Gastroesophageal sphincter (tissue), 4 donors: Measurements from ENCODE around the gene CYP21A2. TPM values are rescaled to one million over a fixed set of nuclear protein-coding genes. Genes with fewer than 3 reads are reported as not detected.
"Not testable (repeated sequence)": the region's sequence is repeated elsewhere in the genome, so short reads cannot be mapped to it uniquely, and the experiment has no call there.

Experiments used
- ATAC-seq: fragments of 150-250 bp; one replicate; pipeline ENCODE4 v1.9.1; 2016; ENCODE audit warnings: mild to moderate bottlenecking, moderate library complexity
- H3K27ac ChIP-seq, 4 donors: fragments of 200-600 bp; sonication (generic) in 3 of 4; 1 replicate in 3 of 4; 2 replicates in 1 of 4; pipeline ENCODE4 v1.5.1; 2016 to 2019
- H3K27me3 ChIP-seq: fragments of 200-600 bp; sonication (generic); one replicate; pipeline ENCODE4 v1.5.1; 2019
- H3K36me3 ChIP-seq, 2 donors: fragments of 200-600 bp; sonication (generic); one replicate each; pipeline ENCODE4 v1.5.1; 2019; ENCODE audit warnings: control low read depth in 1 of 2
- H3K4me1 ChIP-seq, 3 donors: fragments of 200-600 bp; sonication (generic); 1 replicate in 2 of 3; 2 replicates in 1 of 3; pipeline ENCODE4 v1.5.1; 2016 to 2019; ENCODE audit warnings: control low read depth in 2 of 3
- H3K4me3 ChIP-seq, 2 donors: fragments of 200-600 bp; sonication (generic); one replicate each; pipeline ENCODE4 v1.5.1; 2019; ENCODE audit warnings: mild to moderate bottlenecking in 1 of 2, moderate library complexity in 1 of 2
- H3K9me3 ChIP-seq, 3 donors: fragments of 200-600 bp; sonication (generic); one replicate each; pipeline ENCODE4 v1.5.1; 2017 to 2019; ENCODE audit warnings: control low read depth in 2 of 3
- WGBS, 2 donors: methylation state at CpG; one replicate each; pipeline ENCODE4 v1.1.5; 2018; ENCODE audit warnings: low coverage in 1 of 2; 5-methylcytosine and 5-hydroxymethylcytosine counted together
- total RNA-seq, 4 donors: library from RNA; depleted of rRNA; stranded (reverse); fragments of >200 nt; gene quantifications; one replicate each; pipeline ENCODE4 v1.1.0, GENCODE V29; 2016

Gene CYP21A2
- total RNA-seq, 4 donors from 2014 or later = 0.47 to 1.7 (median 0.81) TPM; not detected in 1

DNA sequence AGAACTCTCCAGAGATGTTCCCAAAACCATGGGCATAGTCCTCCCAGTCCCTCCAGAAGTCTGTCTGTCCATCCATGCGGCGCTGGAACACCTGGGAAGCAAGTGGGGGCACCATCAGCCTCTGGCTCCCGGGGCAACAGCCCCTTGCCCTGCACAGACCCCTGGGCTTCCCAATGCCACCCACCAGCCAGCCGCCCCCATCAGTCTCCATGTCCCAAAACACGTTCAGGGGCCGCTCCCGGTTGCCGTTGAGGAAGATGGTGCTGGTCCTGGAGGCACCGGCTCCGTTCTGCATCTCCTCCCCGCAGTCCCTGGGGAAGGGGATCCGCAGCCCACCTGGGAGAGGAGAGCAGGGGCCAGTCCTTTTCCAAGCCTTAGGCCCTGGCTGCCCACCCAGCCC is 28.7 kb upstream of the CYP21A2 start:
- H3K27me3 ChIP-seq, H3K4me1 ChIP-seq, H3K36me3 ChIP-seq, H3K4me3 ChIP-seq, ATAC-seq, H3K9me3 ChIP-seq, H3K27ac ChIP-seq: not testable (repeated sequence)
- no CpG with 5 or more reads among the region's 12 CpGs for WGBS, 2 donors

GRCh38 chr6:32010856-32011530 is 27.2 kb upstream of the CYP21A2 start:
- not testable (repeated sequence) for H3K4me1 ChIP-seq, H3K4me3 ChIP-seq, H3K9me3 ChIP-seq, H3K27ac ChIP-seq, ATAC-seq, H3K36me3 ChIP-seq, H3K27me3 ChIP-seq
- no CpG with 5 or more reads among the region's 27 CpGs for WGBS, 2 donors

- H3K36me3 ChIP-seq, H3K9me3 ChIP-seq, H3K4me3 ChIP-seq, H3K27ac ChIP-seq, H3K27me3 ChIP-seq, H3K4me1 ChIP-seq: not testable (repeated sequence)
- peak; percentile 31 for ATAC-seq
- 60% methylated on average over 1 of the region's 17 CpGs; no CpG with 5 or more reads in 1 of the 2 donors for WGBS, 2 donors
Measured at GRCh38 chr6:32012941-32013617, 25.1 kb upstream of the CYP21A2 start.

DNA sequence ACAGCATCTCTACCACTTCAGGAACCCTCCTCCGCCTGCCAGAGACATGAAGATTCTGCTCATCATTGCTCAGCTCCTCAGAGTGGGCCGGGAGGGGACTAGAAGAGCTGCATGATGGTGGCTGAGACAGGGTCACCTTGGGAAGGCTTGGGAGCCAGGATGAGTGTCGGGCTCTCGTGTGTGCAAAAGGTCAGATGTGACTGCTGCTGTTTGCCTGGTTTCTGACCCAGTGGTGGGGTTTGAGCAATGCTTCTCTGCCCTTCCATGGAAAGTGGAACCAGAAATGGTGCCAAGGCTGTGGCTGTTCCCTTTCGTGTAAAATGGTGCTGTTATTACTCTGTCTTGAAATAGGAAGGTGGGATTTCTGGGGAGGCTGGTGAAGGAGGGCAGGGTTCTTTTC is 24.5 kb upstream of the CYP21A2 start:
- H3K27ac ChIP-seq, H3K27me3 ChIP-seq, H3K36me3 ChIP-seq, H3K9me3 ChIP-seq, H3K4me1 ChIP-seq, H3K4me3 ChIP-seq, ATAC-seq: not testable (repeated sequence)
- WGBS, 2 donors = no CpG with 5 or more reads among the region's 5 CpGs

DNA sequence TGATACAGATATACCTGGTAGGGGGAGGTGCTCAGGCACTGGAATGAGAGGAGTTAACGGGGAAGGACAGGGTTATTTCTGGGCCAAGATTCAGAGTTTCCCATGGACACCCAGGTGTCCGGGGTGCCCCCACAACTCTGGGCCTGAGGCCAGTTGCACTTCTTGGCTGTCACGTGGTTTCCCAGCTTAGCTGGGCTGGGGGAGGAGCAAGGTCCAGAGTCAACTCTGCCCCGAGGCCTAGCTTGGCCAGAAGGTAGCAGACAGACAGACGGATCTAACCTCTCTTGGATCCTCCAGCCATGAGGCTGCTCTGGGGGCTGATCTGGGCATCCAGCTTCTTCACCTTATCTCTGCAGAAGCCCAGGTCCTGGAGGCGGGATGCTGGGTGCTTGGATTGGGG is 23.7 kb upstream of the CYP21A2 start, which contains the start of gene C4B:
Gene C4B, plus strand, starts transcription at position 249 of the 400 bp plus-strand sequence. Its CDS starts 51 bp downstream, at position 300.
- H3K9me3 ChIP-seq, H3K27me3 ChIP-seq, H3K4me1 ChIP-seq, H3K27ac ChIP-seq, H3K4me3 ChIP-seq, H3K36me3 ChIP-seq: not testable (repeated sequence)
- ATAC-seq = peak; percentile 76
- WGBS, 2 donors = no CpG with 5 or more reads among the region's 6 CpGs

GRCh38 chr6:32022100-32022499 is 16.1 kb upstream of the CYP21A2 start:
- no CpG with 5 or more reads among the region's 10 CpGs for WGBS, 2 donors
- H3K36me3 ChIP-seq, H3K4me1 ChIP-seq, H3K4me3 ChIP-seq, ATAC-seq, H3K27me3 ChIP-seq, H3K9me3 ChIP-seq, H3K27ac ChIP-seq: not testable (repeated sequence)

DNA sequence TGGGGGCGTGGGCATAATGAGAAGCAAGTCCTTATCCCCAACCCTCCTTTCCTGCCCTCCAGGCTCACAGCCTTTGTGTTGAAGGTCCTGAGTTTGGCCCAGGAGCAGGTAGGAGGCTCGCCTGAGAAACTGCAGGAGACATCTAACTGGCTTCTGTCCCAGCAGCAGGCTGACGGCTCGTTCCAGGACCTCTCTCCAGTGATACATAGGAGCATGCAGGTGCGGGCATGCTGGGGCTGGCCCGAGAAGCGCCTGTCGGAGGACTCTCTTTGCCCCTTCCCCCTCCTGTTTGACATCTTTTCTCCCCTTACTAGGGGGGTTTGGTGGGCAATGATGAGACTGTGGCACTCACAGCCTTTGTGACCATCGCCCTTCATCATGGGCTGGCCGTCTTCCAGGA is 9.6 kb upstream of the CYP21A2 start:
- not testable (repeated sequence) for H3K36me3 ChIP-seq, ATAC-seq, H3K4me1 ChIP-seq, H3K4me3 ChIP-seq, H3K9me3 ChIP-seq, H3K27ac ChIP-seq, H3K27me3 ChIP-seq
- no CpG with 5 or more reads among the region's 10 CpGs for WGBS, 2 donors

- not testable (repeated sequence) for H3K27me3 ChIP-seq, H3K27ac ChIP-seq, H3K36me3 ChIP-seq, H3K9me3 ChIP-seq, H3K4me3 ChIP-seq, H3K4me1 ChIP-seq, ATAC-seq
- WGBS, 2 donors = no CpG with 5 or more reads among the region's 14 CpGs
Measured at GRCh38 chr6:32029553-32029952, 8.7 kb upstream of the CYP21A2 start.

- H3K4me1 ChIP-seq, H3K27me3 ChIP-seq, H3K27ac ChIP-seq, H3K36me3 ChIP-seq, H3K4me3 ChIP-seq, H3K9me3 ChIP-seq: not testable (repeated sequence)
- ATAC-seq = peak; percentile 58
- WGBS, 2 donors = no CpG with 5 or more reads among the region's 16 CpGs
Measured at GRCh38 chr6:32035283-32036013, 2.8 kb upstream of the CYP21A2 start.

DNA sequence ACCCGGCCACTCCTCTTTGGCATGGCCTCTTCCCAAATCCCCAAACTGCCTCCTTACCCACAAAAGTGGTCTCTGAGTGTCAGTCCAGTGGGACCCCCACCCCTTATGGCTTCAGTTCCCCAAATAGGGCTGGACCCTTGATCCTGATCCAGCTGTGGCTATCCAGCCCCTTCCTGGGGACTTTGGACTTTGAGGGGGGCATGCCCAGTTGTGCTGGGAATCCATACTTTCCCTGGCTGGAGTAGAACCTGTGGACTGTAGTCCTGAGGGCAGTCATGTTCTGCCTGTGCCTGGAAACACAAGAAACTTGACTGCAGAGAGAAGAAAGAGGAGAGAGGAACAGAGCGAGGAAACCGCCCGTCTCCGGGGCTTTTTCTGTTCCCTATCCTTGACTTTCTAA is 1.1 kb upstream of the CYP21A2 start:
- not testable (repeated sequence) for ATAC-seq, H3K36me3 ChIP-seq, H3K4me3 ChIP-seq, H3K27ac ChIP-seq, H3K4me1 ChIP-seq, H3K9me3 ChIP-seq, H3K27me3 ChIP-seq
- 20 to 61% methylated on average over 2 to 4 of the region's 5 CpGs for WGBS, 2 donors

DNA sequence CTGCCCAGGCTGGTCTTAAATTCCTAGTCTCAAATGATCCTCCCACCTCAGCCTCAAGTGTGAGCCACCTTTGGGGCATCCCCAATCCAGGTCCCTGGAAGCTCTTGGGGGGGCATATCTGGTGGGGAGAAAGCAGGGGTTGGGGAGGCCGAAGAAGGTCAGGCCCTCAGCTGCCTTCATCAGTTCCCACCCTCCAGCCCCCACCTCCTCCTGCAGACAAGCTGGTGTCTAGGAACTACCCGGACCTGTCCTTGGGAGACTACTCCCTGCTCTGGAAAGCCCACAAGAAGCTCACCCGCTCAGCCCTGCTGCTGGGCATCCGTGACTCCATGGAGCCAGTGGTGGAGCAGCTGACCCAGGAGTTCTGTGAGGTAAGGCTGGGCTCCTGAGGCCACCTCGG is 663 bp downstream of the CYP21A2 start:
- not testable (repeated sequence) for ATAC-seq, H3K36me3 ChIP-seq, H3K27ac ChIP-seq, H3K4me3 ChIP-seq, H3K4me1 ChIP-seq, H3K9me3 ChIP-seq, H3K27me3 ChIP-seq
- WGBS, 2 donors = 82% methylated on average over 2 of the region's 5 CpGs; no CpG with 5 or more reads in 1 of the 2 donors

GRCh38 chr6:32039321-32040274 is 1.4 kb downstream of the CYP21A2 start:
- not testable (repeated sequence) for ATAC-seq

More at GRCh38 chr6:32039321-32040274, 1.4 kb downstream of the CYP21A2 start:
- H3K36me3 ChIP-seq, H3K27me3 ChIP-seq, H3K4me3 ChIP-seq, H3K4me1 ChIP-seq, H3K27ac ChIP-seq, H3K9me3 ChIP-seq: not testable (repeated sequence)
- WGBS, 2 donors = 69% methylated on average over 2 of the region's 24 CpGs; no CpG with 5 or more reads in 1 of the 2 donors
